ENCODE data around the gene TMEM170B. TPM values are rescaled to one million over a fixed set of nuclear protein-coding genes. Genes with fewer than 3 reads are reported as not detected.

Gene TMEM170B
- polyA plus RNA-seq, 3 donors, result 11.7 to 33.4 (median 19.7) TPM

DNA sequence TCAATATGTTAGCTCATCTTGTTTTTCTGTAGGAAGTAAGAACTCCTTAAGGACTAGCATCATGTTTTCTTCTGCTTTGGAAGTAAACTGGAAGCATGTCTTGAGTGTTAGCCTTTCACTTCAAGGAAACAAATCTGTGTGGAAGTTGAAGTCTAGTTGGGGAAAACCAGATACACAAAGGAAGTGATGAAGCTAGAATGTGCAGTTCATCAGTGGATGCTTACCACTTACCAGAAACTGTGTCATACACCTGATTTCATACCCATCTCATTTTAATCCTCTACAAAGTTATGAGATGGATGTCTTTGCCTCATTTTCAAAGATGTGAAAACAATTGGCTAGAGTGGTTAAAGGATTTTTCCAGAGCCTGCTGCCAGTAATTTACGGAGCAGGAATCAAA lies 75.8 kb downstream of the TMEM170B start:
- no peaks in the 10 kb centered on the region for H3K4me1 ChIP-seq (ENCODE audit: control insufficient read depth in 1 of 2, insufficient read depth in 2 of 2, low read length in 2 of 2)
- Mint-ChIP-seq H3K9me3 (peaks cover 0 to 3% (median 0%) of the 10 kb centered on the region in 7 donors), H3K27me3 (ENCODE audit: low read depth in 3 of 3) (no peaks in the 10 kb centered on the region), H3K27ac (no peak overlapping the region), H3K36me3 (no peaks in the 10 kb centered on the region), H3K4me3 (no peak overlapping the region), H3K4me1 (peaks cover 5% of the 10 kb centered on the region)
- no CpG with 5 or more reads among the region's 1 CpG for WGBS (ENCODE audit: insufficient coverage)
- intact Hi-C loops (cut with micrococcal nuclease), result no loop called here
- TF ChIP-seq, protein P1, sequence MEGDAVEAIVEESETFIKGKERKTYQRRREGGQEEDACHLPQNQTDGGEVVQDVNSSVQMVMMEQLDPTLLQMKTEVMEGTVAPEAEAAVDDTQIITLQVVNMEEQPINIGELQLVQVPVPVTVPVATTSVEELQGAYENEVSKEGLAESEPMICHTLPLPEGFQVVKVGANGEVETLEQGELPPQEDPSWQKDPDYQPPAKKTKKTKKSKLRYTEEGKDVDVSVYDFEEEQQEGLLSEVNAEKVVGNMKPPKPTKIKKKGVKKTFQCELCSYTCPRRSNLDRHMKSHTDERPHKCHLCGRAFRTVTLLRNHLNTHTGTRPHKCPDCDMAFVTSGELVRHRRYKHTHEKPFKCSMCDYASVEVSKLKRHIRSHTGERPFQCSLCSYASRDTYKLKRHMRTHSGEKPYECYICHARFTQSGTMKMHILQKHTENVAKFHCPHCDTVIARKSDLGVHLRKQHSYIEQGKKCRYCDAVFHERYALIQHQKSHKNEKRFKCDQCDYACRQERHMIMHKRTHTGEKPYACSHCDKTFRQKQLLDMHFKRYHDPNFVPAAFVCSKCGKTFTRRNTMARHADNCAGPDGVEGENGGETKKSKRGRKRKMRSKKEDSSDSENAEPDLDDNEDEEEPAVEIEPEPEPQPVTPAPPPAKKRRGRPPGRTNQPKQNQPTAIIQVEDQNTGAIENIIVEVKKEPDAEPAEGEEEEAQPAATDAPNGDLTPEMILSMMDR (IDR thresholded peaks at IDR 0.05), result no peak
- no peaks in the 10 kb centered on the region for H3K36me3 ChIP-seq (replicated peaks in 1 of 2; ENCODE audit: control insufficient read depth in 1 of 2, insufficient read depth in 2 of 2, low read length in 2 of 2)
- H2AFZ ChIP-seq (ENCODE audit: insufficient read depth, low read depth, low read length, poor library complexity, severe bottlenecking), result no peak overlapping the region
- no peaks in the 10 kb centered on the region for H4K20me1 ChIP-seq (ENCODE audit: insufficient read depth, low read length)
- H3K9me3 ChIP-seq (replicated peaks in 1 of 2; ENCODE audit: control insufficient read depth in 1 of 2, insufficient read depth in 1 of 2, low read length in 2 of 2), result no peaks in the 10 kb centered on the region
- H3K4me2 ChIP-seq (replicated peaks; ENCODE audit: extremely low read depth, low read length, poor library complexity, severe bottlenecking), result no peak overlapping the region
- no peaks in the 10 kb centered on the region for H3K79me2 ChIP-seq (ENCODE audit: insufficient read depth, low read length)
- DNase-seq, result no peak
- H3K9ac ChIP-seq (ENCODE audit: insufficient read depth, low read length, poor library complexity, severe bottlenecking), result no peak overlapping the region
- no peak overlapping the region for H3K4me3 ChIP-seq (replicated peaks in 1 of 3; ENCODE audit: low read depth in 2 of 3, low read length in 3 of 3)
- H3K27me3 ChIP-seq (ENCODE audit: control insufficient read depth in 2 of 2, insufficient read depth in 2 of 2, low read length in 2 of 2), result no peaks in the 10 kb centered on the region
- H3K27ac ChIP-seq (ENCODE audit: low read depth in 1 of 2, low read length in 2 of 2), result no peak overlapping the region

DNA sequence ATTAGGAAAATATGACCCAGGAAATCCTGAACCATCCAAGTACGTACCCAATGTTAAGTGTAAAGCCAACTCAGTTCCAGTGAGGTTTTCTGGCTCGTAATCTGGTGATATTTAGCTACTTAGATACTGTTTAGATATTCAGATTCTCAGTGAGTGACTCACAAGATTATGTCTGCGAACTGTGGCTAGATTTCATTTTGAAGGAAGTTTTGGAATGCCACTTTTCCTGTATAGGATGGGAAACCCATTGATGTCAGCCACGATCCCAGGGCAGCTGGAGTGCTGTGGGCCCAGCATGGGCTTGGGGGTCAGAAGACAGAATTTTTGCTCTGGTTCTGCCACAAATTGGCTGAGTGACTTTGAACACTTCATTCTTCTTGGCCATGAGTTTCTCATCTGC lies 76.3 kb downstream of the TMEM170B start:
- Histone ChIP-seq H3K9ac (ENCODE audit: insufficient read depth, low read length, poor library complexity, severe bottlenecking) (no peak overlapping the region), H2AFZ (ENCODE audit: insufficient read depth, low read depth, low read length, poor library complexity, severe bottlenecking) (no peak overlapping the region), H3K79me2 (ENCODE audit: insufficient read depth, low read length) (no peaks in the 10 kb centered on the region), H3K4me1 (ENCODE audit: control insufficient read depth in 1 of 2, insufficient read depth in 2 of 2, low read length in 2 of 2) (no peaks in the 10 kb centered on the region), H3K27me3 (ENCODE audit: control insufficient read depth in 2 of 2, insufficient read depth in 2 of 2, low read length in 2 of 2) (no peaks in the 10 kb centered on the region), H3K4me2 (replicated peaks; ENCODE audit: extremely low read depth, low read length, poor library complexity, severe bottlenecking) (no peak overlapping the region), H3K36me3 (replicated peaks in 1 of 2; ENCODE audit: control insufficient read depth in 1 of 2, insufficient read depth in 2 of 2, low read length in 2 of 2) (no peaks in the 10 kb centered on the region), H4K20me1 (ENCODE audit: insufficient read depth, low read length) (no peaks in the 10 kb centered on the region), H3K27ac (ENCODE audit: low read depth in 1 of 2, low read length in 2 of 2) (no peak overlapping the region), H3K9me3 (replicated peaks in 1 of 2; ENCODE audit: control insufficient read depth in 1 of 2, insufficient read depth in 1 of 2, low read length in 2 of 2) (no peaks in the 10 kb centered on the region), H3K4me3 (replicated peaks in 1 of 3; ENCODE audit: low read depth in 2 of 3, low read length in 3 of 3) (no peak overlapping the region)
- no peaks in the 10 kb centered on the region for H3K36me3 Mint-ChIP-seq
- H3K9me3 Mint-ChIP-seq, result peaks cover 0 to 3% (median 0%) of the 10 kb centered on the region in 7 donors
- no peak overlapping the region for H3K4me3 Mint-ChIP-seq
- no peaks in the 10 kb centered on the region for H3K27me3 Mint-ChIP-seq (ENCODE audit: low read depth in 3 of 3)
- no peak overlapping the region for H3K27ac Mint-ChIP-seq
- DNase-seq, result no peak
- WGBS (ENCODE audit: insufficient coverage), result 96% methylated on average over 3 of the region's 4 CpGs
- peaks cover 5% of the 10 kb centered on the region for H3K4me1 Mint-ChIP-seq
- intact Hi-C loops (cut with micrococcal nuclease), result no loop called here
- TF ChIP-seq, protein P1 (IDR thresholded peaks at IDR 0.05), result no peak
